GM23338 (cell line): ENCODE results near the gene ECT2. TPM values are rescaled to one million over a fixed set of nuclear protein-coding genes. Genes with fewer than 3 reads are reported as not detected.

Source experiments
- ATAC-seq: fragments of 200-7000 bp; cut with Tn5 transposase; 3 replicates; pipeline ENCODE4 v1.9.1; 2020
- DNase-seq: peaks from one replicate; pipeline ENCODE4 v3.0.0-alpha.2; 2015; ENCODE audit warnings: low spot score
- H2AFZ ChIP-seq: fragments of 200-600 bp; sonication (generic); 2 replicates; pipeline ENCODE4 v1.8.0; 2016; ENCODE audit warnings: antibody characterized with exemption, mild to moderate bottlenecking, moderate library complexity
- H3F3A ChIP-seq: fragments of 200-600 bp; sonication (generic); replicated peaks from 2 replicates; pipeline ENCODE4 v1.8.0; 2017; ENCODE audit warnings: antibody characterized with exemption, mixed run types, low read depth
- H3K27ac ChIP-seq: fragments of 200-600 bp; sonication (generic); 2 replicates; pipeline ENCODE4 v1.6.1; 2016; ENCODE audit warnings: low read depth
- H3K27me3 ChIP-seq: fragments of 200-600 bp; sonication (generic); 2 replicates; pipeline ENCODE4 v1.8.0; 2016; ENCODE audit warnings: mild to moderate bottlenecking, mixed run types, moderate library complexity; ENCODE audit not compliant: insufficient read depth
- H3K36me3 ChIP-seq: fragments of 200-600 bp; sonication (generic); 2 replicates; pipeline ENCODE4 v1.8.0; 2016; ENCODE audit warnings: mild to moderate bottlenecking; ENCODE audit not compliant: insufficient read depth
- H3K4me1 ChIP-seq: fragments of 200-600 bp; sonication (generic); 2 replicates; pipeline ENCODE4 v1.8.0; 2016; ENCODE audit warnings: mild to moderate bottlenecking, moderate library complexity; ENCODE audit not compliant: insufficient read depth
- H3K4me2 ChIP-seq: fragments of 200-600 bp; sonication (generic); 2 replicates; pipeline ENCODE4 v1.7.1; 2017; ENCODE audit warnings: mixed run types
- H3K4me3 ChIP-seq: fragments of 200-600 bp; sonication (generic); 2 replicates; pipeline ENCODE4 v1.6.1; 2016; ENCODE audit warnings: mixed run types
- H3K79me2 ChIP-seq: fragments of 200-600 bp; sonication (generic); replicated peaks from 2 replicates; pipeline ENCODE4 v1.8.0; 2017; ENCODE audit warnings: mild to moderate bottlenecking; ENCODE audit not compliant: insufficient read depth
- H3K9me2 ChIP-seq: fragments of 200-600 bp; sonication (generic); 2 replicates; pipeline ENCODE4 v1.8.0; 2017; ENCODE audit not compliant: insufficient read depth
- H4K20me1 ChIP-seq: fragments of 200-600 bp; sonication (generic); replicated peaks from 2 replicates; pipeline ENCODE4 v1.8.0; 2017; ENCODE audit warnings: mild to moderate bottlenecking; ENCODE audit not compliant: insufficient read depth
- H3K27ac Mint-ChIP-seq: 2 replicates; pipeline ENCODE4 v1.8.0; 2020; ENCODE audit warnings: inconsistent platforms, mild to moderate bottlenecking, moderate library complexity, mixed read lengths
- H3K27me3 Mint-ChIP-seq: 3 replicates; pipeline ENCODE4 v1.8.0; 2022; ENCODE audit warnings: low read depth, mild to moderate bottlenecking, moderate library complexity, mixed read lengths, inconsistent platforms; ENCODE audit not compliant: insufficient read depth, poor library complexity
- H3K36me3 Mint-ChIP-seq: 3 replicates; pipeline ENCODE4 v1.8.0; 2021; ENCODE audit warnings: low read depth, mild to moderate bottlenecking, inconsistent platforms, moderate library complexity, mixed read lengths
- H3K4me1 Mint-ChIP-seq: 3 replicates; pipeline ENCODE4 v1.8.0; 2020; ENCODE audit warnings: mild to moderate bottlenecking, inconsistent platforms, mixed read lengths
- H3K4me3 Mint-ChIP-seq: 3 replicates; pipeline ENCODE4 v1.8.0; 2021; ENCODE audit warnings: moderate library complexity, mild to moderate bottlenecking, inconsistent platforms, mixed read lengths
- H3K9me3 Mint-ChIP-seq: 3 replicates; pipeline ENCODE4 v1.8.0; 2020; ENCODE audit warnings: moderate library complexity, mild to moderate bottlenecking, inconsistent platforms, mixed read lengths
- CREB1 ChIP-seq: fragments of 250-450 bp; sonication (Bioruptor Pico); IDR thresholded peaks from 2 replicates; pipeline ENCODE4 v1.5.0; 2020; ENCODE audit warnings: low read depth, mild to moderate bottlenecking, moderate library complexity
- EZH2 ChIP-seq: fragments of 200-600 bp; sonication (generic); IDR thresholded peaks from one replicate; pipeline ENCODE4 v1.8.0; 2017; ENCODE audit warnings: antibody characterized with exemption, mild to moderate bottlenecking, low read depth; ENCODE audit not compliant: unreplicated experiment
- EZH2phosphoT487 ChIP-seq: fragments of 200-600 bp; sonication (generic); IDR thresholded peaks from one replicate; pipeline ENCODE4 v1.8.1; 2018; ENCODE audit warnings: antibody characterized with exemption; ENCODE audit not compliant: unreplicated experiment
- JUNB ChIP-seq: IDR thresholded peaks from one replicate; pipeline ENCODE4 v1.6.1; 2016; ENCODE audit warnings: antibody characterized with exemption; ENCODE audit not compliant: unreplicated experiment
- NANOG ChIP-seq: IDR thresholded peaks from 2 replicates; pipeline ENCODE4 v1.6.1; 2016; ENCODE audit warnings: antibody characterized with exemption, borderline replicate concordance
- REST ChIP-seq: IDR thresholded peaks from one replicate; pipeline ENCODE4 v1.6.1; 2018; ENCODE audit warnings: antibody characterized with exemption; ENCODE audit not compliant: unreplicated experiment
- ZNF114 ChIP-seq: fragments of 250-450 bp; sonication (Bioruptor Pico); IDR thresholded peaks from 2 replicates; pipeline ENCODE4 v1.5.0; 2020; ENCODE audit warnings: mild to moderate bottlenecking, moderate library complexity
- polyA plus RNA-seq: library from polyadenylated mRNA; unstranded; fragments of >200 nt; fragmentation: Nextera tagmentation; extraction: Ambion mirVana; gene quantifications from 2 replicates; pipeline ENCODE4 v1.2.1, GENCODE V29; 2016
- total RNA-seq: library from RNA; depleted of rRNA; stranded (reverse); fragments of >200 nt; shearing (Covaris generic); gene quantifications from 2 replicates; pipeline ENCODE4 v1.2.3, GENCODE V29; 2014
- TF ChIP-seq, protein P1 (sequence below): IDR thresholded peaks from 2 replicates; pipeline ENCODE4 v1.6.1; 2016; ENCODE audit warnings: antibody characterized with exemption

ECT2 gene
- total and polyA plus RNA-seq, 2 experiments from 2014 or later: 102 to 111 TPM

GRCh38 chr3:172844428-172844827, 93.9 kb downstream of the ECT2 start:
- Histone ChIP-seq H3K27me3 (no peaks in the 10 kb centered on the region), H3F3A (no peaks in the 10 kb centered on the region), H3K9me2 (no peaks in the 10 kb centered on the region), H3K79me2 (no peaks in the 10 kb centered on the region), H3K4me3 (no peak overlapping the region), H3K4me2 (no peak overlapping the region), H4K20me1 (no peaks in the 10 kb centered on the region), H3K4me1 (peaks cover 10% of the 10 kb centered on the region; the same call in 1 of the 2 replicates), H2AFZ (no peak overlapping the region), H3K36me3 (no peaks in the 10 kb centered on the region), H3K27ac (no peak overlapping the region)
- no peak for ATAC-seq
- H3K27me3 Mint-ChIP-seq: no peaks in the 10 kb centered on the region
- no peak overlapping the region for H3K4me3 Mint-ChIP-seq
- peaks cover 6% of the 10 kb centered on the region for H3K4me1 Mint-ChIP-seq
- no peak for DNase-seq
- TF ChIP-seq CREB1 (no peak), EZH2phosphoT487 (no peak), REST (no peak), NANOG (no peak), ZNF114 (no peak), JUNB (no peak), EZH2 (no peak)
- TF ChIP-seq, protein P1, sequence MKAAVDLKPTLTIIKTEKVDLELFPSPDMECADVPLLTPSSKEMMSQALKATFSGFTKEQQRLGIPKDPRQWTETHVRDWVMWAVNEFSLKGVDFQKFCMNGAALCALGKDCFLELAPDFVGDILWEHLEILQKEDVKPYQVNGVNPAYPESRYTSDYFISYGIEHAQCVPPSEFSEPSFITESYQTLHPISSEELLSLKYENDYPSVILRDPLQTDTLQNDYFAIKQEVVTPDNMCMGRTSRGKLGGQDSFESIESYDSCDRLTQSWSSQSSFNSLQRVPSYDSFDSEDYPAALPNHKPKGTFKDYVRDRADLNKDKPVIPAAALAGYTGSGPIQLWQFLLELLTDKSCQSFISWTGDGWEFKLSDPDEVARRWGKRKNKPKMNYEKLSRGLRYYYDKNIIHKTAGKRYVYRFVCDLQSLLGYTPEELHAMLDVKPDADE: no peak
- H3K36me3 Mint-ChIP-seq: no peaks in the 10 kb centered on the region
- no peak overlapping the region for H3K27ac Mint-ChIP-seq
- H3K9me3 Mint-ChIP-seq: no peaks in the 10 kb centered on the region

DNA sequence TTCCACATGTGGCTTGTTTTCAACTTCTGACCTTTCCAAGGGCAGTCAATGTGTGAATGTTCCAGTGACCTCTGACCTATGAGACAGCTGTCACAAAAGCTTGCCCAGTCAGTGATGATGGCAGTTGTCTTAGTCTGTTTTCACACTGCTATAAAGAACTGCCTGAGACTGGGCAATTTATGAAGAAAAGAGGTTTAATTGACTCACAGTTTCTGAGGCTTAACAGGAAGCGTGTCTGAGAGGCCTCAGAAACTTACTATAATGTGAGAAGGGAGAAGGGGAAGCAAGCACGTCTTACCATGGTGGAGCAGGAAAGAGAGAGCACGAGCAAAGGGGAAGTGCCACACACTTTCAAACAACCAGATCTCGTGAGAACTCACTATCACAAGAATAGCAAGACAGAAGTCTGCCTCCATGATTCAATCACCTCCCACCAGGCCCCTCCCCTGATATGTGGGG, 95.6 kb downstream of the ECT2 start:
- no peaks in the 10 kb centered on the region for H3K9me2 ChIP-seq
- no peak overlapping the region for H3K4me3 ChIP-seq
- peak overlapping the region; percentile 64 for H2AFZ ChIP-seq
- TF ChIP-seq EZH2phosphoT487 (no peak), CREB1 (no peak)
- Mint-ChIP-seq H3K36me3 (no peaks in the 10 kb centered on the region), H3K9me3 (no peaks in the 10 kb centered on the region), H3K4me1 (peaks cover 2% of the 10 kb centered on the region), H3K27me3 (no peaks in the 10 kb centered on the region), H3K27ac (no peak overlapping the region), H3K4me3 (no peak overlapping the region)
- no peaks in the 10 kb centered on the region for H3K27me3 ChIP-seq
- no peaks in the 10 kb centered on the region for H3F3A ChIP-seq
- no peak overlapping the region for H3K4me2 ChIP-seq
- ATAC-seq (no peak), DNase-seq (no peak)
- H3K27ac ChIP-seq: no peak overlapping the region
- no peaks in the 10 kb centered on the region for H3K36me3 ChIP-seq
- H3K79me2 ChIP-seq: no peaks in the 10 kb centered on the region
- no peaks in the 10 kb centered on the region for H4K20me1 ChIP-seq
- peaks cover 2% of the 10 kb centered on the region; the same call in 1 of the 2 replicates for H3K4me1 ChIP-seq
